ENCODE results near the gene GAA. TPM values are rescaled to one million over a fixed set of nuclear protein-coding genes. Genes with fewer than 3 reads are reported as not detected.

Gene GAA
- 61.4 TPM for total RNA-seq
- long read RNA-seq, transcript GAA-201 (20 exons, 3,626 nt): minor isoform, 9 of 288 reads
- long read RNA-seq, transcript GAA-202 (21 exons, 3,549 nt): major isoform, 25 of 288 reads
- long read RNA-seq, transcript GAA-207 (5 exons, 756 nt): minor isoform, 7 of 288 reads
- long read RNA-seq, partial matches to known transcripts: 226 of 288 reads
- long read RNA-seq, other reads (novel, unspliced or antisense): 20 of 288 reads

GRCh38 chr17:80101011-80101945 lies at the start of gene GAA:
GAA (plus strand) TSS chr17:80101581; CDS start chr17:80104587, 3,006 bp downstream.
- DNase-seq (ENCODE audit: low spot score): peak; percentile 96

GRCh38 chr17:80051681-80052080 lies 49.7 kb upstream of the GAA start:
- DNase-seq (ENCODE audit: low spot score): no peak

GRCh38 chr17:80053102-80053501 lies 48.3 kb upstream of the GAA start:
- DNase-seq (ENCODE audit: low spot score): no peak

- no peak for DNase-seq (ENCODE audit: low spot score)
Observed at GRCh38 chr17:80055597-80055996, 45.8 kb upstream of the GAA start.

- DNase-seq (ENCODE audit: low spot score): no peak
Observed at GRCh38 chr17:80058311-80058955, 42.9 kb upstream of the GAA start.

- DNase-seq (ENCODE audit: low spot score): no peak
Observed at GRCh38 chr17:80060644-80061043, 40.7 kb upstream of the GAA start.

- DNase-seq (ENCODE audit: low spot score): no peak
Observed at GRCh38 chr17:80061421-80061820, 40.0 kb upstream of the GAA start.

- DNase-seq (ENCODE audit: low spot score): no peak
Observed at GRCh38 chr17:80063830-80064585, 37.4 kb upstream of the GAA start.

GRCh38 chr17:80064696-80065095 lies 36.7 kb upstream of the GAA start:
- no peak for DNase-seq (ENCODE audit: low spot score)

- DNase-seq (ENCODE audit: low spot score): no peak
Observed at GRCh38 chr17:80065478-80066170, 35.8 kb upstream of the GAA start.

GRCh38 chr17:80067393-80067986 lies 33.9 kb upstream of the GAA start:
- no peak for DNase-seq (ENCODE audit: low spot score)

GRCh38 chr17:80068301-80069222 lies 32.8 kb upstream of the GAA start:
- no peak for DNase-seq (ENCODE audit: low spot score)

- no peak for DNase-seq (ENCODE audit: low spot score)
Observed at GRCh38 chr17:80070375-80071115, 30.8 kb upstream of the GAA start.

GRCh38 chr17:80071116-80071841 lies 30.1 kb upstream of the GAA start:
- DNase-seq (ENCODE audit: low spot score): no peak

GRCh38 chr17:80072410-80072809 lies 29.0 kb upstream of the GAA start:
- DNase-seq (ENCODE audit: low spot score): no peak

GRCh38 chr17:80080081-80080480 lies 21.3 kb upstream of the GAA start:
- no peak for DNase-seq (ENCODE audit: low spot score)

GRCh38 chr17:80081596-80081995 lies 19.8 kb upstream of the GAA start:
- DNase-seq (ENCODE audit: low spot score): no peak
